NB4 (cell line): ENCODE data around the gene CDC14A.

Experiments used
- DNase-seq: peaks from one replicate; pipeline ENCODE4 v3.0.0; 2010; ENCODE audit warnings: low read depth
- H3K4me3 ChIP-seq: one replicate; pipeline ENCODE4 v1.5.1; 2011; ENCODE audit warnings: mild to moderate bottlenecking, low read depth, low read length, moderate library complexity
- MYC ChIP-seq: IDR thresholded peaks from 2 replicates; pipeline ENCODE4 v1.6.1; 2011; ENCODE audit warnings: low read depth, low read length
- POLR2A ChIP-seq: IDR thresholded peaks from 2 replicates; pipeline ENCODE4 v1.6.1; 2011; ENCODE audit warnings: mild to moderate bottlenecking; ENCODE audit not compliant: insufficient read length; ENCODE audit errors: extremely low read depth
- TF ChIP-seq, protein P1 (sequence below): IDR thresholded peaks from one replicate; pipeline ENCODE4 v1.5.1; 2012; ENCODE audit warnings: low read depth, low read length
- TF ChIP-seq, protein P2 (sequence below): IDR thresholded peaks from 2 replicates; pipeline ENCODE4 v1.6.1; 2011; ENCODE audit warnings: low read depth, low read length

Gene CDC14A

GRCh38 chr1:100517515-100517914 is 165.2 kb downstream of the CDC14A start:
- TF ChIP-seq, protein P1, sequence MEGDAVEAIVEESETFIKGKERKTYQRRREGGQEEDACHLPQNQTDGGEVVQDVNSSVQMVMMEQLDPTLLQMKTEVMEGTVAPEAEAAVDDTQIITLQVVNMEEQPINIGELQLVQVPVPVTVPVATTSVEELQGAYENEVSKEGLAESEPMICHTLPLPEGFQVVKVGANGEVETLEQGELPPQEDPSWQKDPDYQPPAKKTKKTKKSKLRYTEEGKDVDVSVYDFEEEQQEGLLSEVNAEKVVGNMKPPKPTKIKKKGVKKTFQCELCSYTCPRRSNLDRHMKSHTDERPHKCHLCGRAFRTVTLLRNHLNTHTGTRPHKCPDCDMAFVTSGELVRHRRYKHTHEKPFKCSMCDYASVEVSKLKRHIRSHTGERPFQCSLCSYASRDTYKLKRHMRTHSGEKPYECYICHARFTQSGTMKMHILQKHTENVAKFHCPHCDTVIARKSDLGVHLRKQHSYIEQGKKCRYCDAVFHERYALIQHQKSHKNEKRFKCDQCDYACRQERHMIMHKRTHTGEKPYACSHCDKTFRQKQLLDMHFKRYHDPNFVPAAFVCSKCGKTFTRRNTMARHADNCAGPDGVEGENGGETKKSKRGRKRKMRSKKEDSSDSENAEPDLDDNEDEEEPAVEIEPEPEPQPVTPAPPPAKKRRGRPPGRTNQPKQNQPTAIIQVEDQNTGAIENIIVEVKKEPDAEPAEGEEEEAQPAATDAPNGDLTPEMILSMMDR: no peak
- TF ChIP-seq POLR2A: no peak
- TF ChIP-seq, protein P2, sequence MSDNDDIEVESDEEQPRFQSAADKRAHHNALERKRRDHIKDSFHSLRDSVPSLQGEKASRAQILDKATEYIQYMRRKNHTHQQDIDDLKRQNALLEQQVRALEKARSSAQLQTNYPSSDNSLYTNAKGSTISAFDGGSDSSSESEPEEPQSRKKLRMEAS: no peak
- TF ChIP-seq MYC: no peak
- H3K4me3 ChIP-seq: no peak overlapping the region
- no peak for DNase-seq

- TF ChIP-seq POLR2A: no peak
- TF ChIP-seq, protein P1: no peak
- TF ChIP-seq, protein P2: no peak
- no peak for TF ChIP-seq MYC
Observed at GRCh38 chr1:100518023-100518422, 165.7 kb downstream of the CDC14A start.

DNA sequence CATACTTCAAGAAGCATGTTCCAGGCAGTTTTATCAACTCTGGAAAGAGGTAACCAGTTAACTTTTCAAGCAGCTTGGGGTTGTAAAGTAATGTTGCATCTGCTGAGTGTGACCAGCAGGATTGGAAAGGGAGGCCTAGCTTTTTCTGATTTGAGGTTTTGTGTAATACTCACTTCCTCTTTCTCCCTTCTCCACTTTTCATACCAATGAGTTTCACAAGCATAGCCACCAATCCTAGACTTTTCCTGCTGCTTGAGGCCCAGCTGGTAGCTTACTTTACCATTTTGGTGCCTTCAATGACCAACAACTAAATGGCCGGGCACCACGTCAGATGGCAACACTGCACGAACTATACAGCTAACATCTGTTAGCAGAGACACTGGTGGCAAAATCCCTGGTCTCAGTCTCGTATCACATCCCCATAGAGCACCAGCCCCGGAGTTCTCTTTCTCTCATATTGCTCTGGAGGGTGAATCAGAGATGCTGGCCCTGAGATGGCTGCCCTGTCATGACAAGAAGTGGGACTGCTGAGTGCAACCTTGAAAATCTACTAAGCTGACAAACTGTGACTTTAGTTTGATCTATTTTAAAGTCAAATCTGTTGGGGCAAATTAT is 170.8 kb downstream of the CDC14A start:
- DNase-seq: peak; percentile 89
- no peak for TF ChIP-seq MYC
- TF ChIP-seq, protein P1: no peak
- no peak overlapping the region for H3K4me3 ChIP-seq

More at GRCh38 chr1:100518023-100518422, 165.7 kb downstream of the CDC14A start:
- no peak for DNase-seq
- H3K4me3 ChIP-seq: no peak overlapping the region

DNA sequence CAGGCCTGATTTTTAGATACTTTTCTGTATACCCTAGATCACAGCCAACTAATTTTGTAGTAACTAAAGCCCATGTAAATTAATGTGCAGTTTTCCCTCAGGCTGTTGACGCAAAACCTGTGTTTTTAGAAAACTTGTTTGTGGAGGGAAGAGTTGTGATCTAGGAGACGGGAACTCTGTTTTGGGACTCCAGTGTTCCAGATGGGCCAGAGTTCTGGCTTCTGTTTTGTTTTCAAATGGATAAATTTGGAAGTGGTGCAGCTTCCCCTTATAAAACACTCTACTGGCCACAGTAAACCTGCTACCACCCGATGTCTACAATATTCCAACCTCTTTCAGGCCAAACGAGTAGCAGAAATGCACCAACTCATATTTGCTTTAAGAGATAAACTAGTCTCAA is 172.0 kb downstream of the CDC14A start:
- no peak overlapping the region for H3K4me3 ChIP-seq
- TF ChIP-seq, protein P1: no peak
- no peak for DNase-seq

DNA sequence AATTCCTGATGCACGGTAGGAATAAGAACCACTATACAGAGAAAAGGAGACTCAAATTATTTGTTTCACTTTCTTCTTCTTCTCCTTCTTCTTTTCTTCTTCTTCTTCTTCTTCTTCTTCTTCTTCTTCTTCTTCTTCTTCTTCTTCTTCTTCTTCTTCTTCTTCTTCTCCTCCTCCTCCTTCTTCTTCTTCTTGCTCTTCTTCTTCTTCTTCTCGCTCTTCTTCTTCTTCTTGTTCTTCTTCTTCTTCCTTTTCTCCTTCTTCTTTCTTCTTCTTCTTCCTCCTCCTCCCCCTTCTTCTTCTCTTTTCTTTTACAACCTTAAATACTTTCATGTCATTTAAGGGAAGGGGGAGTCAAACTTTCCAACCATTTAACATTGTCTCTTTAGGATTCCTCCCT is 174.6 kb downstream of the CDC14A start:
- H3K4me3 ChIP-seq: no peak overlapping the region
- DNase-seq: no peak
- no peak for TF ChIP-seq POLR2A
- TF ChIP-seq MYC: no peak
- TF ChIP-seq, protein P2: no peak
- TF ChIP-seq, protein P1: no peak

DNA sequence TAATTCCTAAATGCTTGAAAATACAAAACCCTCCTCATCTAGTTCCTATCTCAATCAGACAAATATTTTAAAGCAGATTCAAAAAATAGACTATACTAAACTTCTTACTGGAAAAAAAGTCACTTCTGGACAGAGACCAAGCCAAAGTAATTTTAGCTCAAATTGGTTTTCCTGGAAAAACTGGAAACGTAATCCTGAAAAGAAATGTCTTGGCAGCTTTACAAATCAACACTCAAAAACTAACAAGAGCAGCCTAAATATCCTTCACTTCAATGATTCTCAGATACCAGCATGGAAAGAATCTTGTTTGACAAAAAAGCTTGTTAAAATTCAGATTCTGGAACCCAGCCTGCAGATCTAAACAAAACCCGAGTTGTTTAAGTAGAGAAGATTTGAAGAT is 176.6 kb downstream of the CDC14A start:
- H3K4me3 ChIP-seq: no peak overlapping the region

More for the DNA sequence above, 176.6 kb downstream of the CDC14A start:
- DNase-seq: no peak
- TF ChIP-seq POLR2A: no peak
- TF ChIP-seq, protein P1: no peak
